Neural progenitor cell (in vitro differentiated cells): ENCODE data around the gene RCC2.

Source experiments
- EZH2 ChIP-seq: fragments of 200-600 bp; sonication (generic); IDR thresholded peaks from 2 replicates; pipeline ENCODE4 v1.6.1; 2017; ENCODE audit warnings: antibody characterized with exemption, mild to moderate bottlenecking, moderate library complexity
- EZH2phosphoT487 ChIP-seq: fragments of 200-600 bp; sonication (generic); IDR thresholded peaks from 2 replicates; pipeline ENCODE4 v1.6.1; 2017; ENCODE audit warnings: antibody characterized with exemption
- TF ChIP-seq, protein P1 (sequence below): fragments of 200-600 bp; sonication (generic); IDR thresholded peaks from 2 replicates; pipeline ENCODE4 v1.5.1; 2017; ENCODE audit warnings: antibody characterized with exemption, mild to moderate bottlenecking

DNA sequence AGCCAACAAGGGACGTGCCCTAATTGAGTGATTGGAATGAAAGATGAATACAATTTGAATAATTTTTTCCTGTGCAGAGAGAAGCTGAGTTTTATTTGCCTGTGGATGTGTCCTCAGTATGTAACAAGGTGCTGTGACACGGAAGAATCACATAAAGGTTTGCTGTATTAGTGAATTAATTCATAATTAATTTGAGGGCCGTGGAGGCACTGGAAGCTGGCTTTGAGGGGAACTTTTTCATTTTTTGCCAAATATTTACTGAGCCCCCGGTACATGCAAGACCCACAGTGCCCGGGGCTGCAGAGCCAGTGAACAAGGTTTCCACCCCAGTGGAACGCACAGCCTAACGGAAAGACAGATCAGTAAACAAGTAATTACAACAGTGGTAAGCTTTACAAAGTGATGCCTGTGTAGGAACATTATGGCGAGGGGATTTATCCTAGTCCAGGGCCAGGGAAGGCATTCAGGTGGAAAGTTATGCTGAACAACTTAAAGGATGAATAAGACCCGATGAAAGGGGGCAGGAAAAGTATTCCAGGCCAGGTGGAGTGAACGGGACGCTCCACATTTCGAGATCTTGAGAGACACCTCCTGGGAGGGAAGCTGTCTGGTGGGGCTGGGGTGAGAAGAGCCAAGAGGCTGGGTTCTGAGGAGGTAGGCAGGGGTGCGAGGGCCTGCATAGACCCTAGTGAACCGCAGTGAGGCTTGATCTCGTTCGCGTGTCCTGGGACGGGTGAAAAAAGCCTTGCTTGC is 773 bp upstream of the RCC2 start:
- TF ChIP-seq, protein P1, sequence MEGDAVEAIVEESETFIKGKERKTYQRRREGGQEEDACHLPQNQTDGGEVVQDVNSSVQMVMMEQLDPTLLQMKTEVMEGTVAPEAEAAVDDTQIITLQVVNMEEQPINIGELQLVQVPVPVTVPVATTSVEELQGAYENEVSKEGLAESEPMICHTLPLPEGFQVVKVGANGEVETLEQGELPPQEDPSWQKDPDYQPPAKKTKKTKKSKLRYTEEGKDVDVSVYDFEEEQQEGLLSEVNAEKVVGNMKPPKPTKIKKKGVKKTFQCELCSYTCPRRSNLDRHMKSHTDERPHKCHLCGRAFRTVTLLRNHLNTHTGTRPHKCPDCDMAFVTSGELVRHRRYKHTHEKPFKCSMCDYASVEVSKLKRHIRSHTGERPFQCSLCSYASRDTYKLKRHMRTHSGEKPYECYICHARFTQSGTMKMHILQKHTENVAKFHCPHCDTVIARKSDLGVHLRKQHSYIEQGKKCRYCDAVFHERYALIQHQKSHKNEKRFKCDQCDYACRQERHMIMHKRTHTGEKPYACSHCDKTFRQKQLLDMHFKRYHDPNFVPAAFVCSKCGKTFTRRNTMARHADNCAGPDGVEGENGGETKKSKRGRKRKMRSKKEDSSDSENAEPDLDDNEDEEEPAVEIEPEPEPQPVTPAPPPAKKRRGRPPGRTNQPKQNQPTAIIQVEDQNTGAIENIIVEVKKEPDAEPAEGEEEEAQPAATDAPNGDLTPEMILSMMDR = no peak
- TF ChIP-seq EZH2 (no peak), EZH2phosphoT487 (no peak)
